ENCODE data around the gene SLC8A2.
A peak's percentile ranks its signal among the peaks of the same experiment; 100 is the strongest.

SLC8A2 gene

DNA sequence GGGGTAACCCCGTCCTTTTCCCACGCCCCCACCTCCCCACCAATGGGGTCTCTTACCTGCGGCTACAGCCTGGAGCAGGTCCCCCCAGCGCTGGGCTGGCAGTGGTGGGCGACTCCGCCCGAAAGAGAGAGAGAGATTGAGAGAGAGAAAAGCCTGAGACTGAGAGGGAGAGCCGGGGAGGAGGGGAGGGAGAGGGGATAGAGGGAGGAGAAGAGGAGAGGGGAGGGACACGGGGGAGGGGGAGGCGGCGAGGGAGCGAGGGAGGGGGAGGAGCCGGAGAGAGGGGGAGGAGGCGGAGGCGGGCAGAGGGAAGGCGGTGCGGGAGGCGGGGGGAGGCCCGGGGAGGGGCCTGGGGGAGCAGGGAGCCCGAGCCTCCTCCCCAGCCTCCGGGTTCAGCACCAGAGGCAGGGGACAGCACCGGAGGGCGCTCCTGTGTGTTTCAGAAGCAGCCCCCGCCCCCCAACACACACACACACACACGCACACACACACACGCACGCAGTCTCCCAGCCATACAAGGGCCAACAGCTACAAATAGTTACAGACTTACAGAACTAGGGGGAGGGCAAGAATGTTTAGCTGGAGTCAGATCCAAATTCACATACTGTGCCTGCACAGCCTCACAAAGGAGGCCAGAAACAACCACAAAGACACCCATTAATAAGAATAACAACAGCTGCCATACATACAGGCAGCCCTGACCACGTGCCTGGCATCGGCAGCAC is at the start of gene SLC8A2:
Gene SLC8A2, minus strand, starts transcription at position 161 of the 725 bp plus-strand sequence. CDS start 5,490 bp downstream, outside the sequence.
- no peak within 1 kb of the TSS for H3K9ac ChIP-seq (ENCODE audit: low read depth, low read length)
- H3K9me3 ChIP-seq (ENCODE audit: control insufficient read depth, insufficient read depth, low read length) = no peaks in the 10 kb centered on the region
- H3K36me3 ChIP-seq (ENCODE audit: control insufficient read depth, insufficient read depth, low read length) = peaks cover 3% of the 10 kb centered on the region; the same call in 1 of the 2 replicates
- peaks cover 10% of the 10 kb centered on the region; the same call in 1 of the 2 replicates for H3K27me3 ChIP-seq (ENCODE audit: control insufficient read depth, insufficient read depth, low read length)
- no peak within 1 kb of the TSS for H3K27ac ChIP-seq (ENCODE audit: low read depth, low read length)
- H3K4me1 ChIP-seq (ENCODE audit: control insufficient read depth, insufficient read depth, low read length) = peaks cover 24% of the 10 kb centered on the region; the same call in 1 of the 2 replicates
- peak within 1 kb of the TSS; percentile 76 for H3K4me3 ChIP-seq (ENCODE audit: low read depth, low read length)

- Histone ChIP-seq H3K9ac (ENCODE audit: low read depth, low read length) (no peak overlapping the region), H3K4me3 (ENCODE audit: low read depth, low read length) (no peak overlapping the region), H3K27ac (ENCODE audit: low read depth, low read length) (no peak overlapping the region), H3K36me3 (ENCODE audit: control insufficient read depth, insufficient read depth, low read length) (no peaks in the 10 kb centered on the region), H3K4me1 (ENCODE audit: control insufficient read depth, insufficient read depth, low read length) (peaks cover 10% of the 10 kb centered on the region), H3K27me3 (ENCODE audit: control insufficient read depth, insufficient read depth, low read length) (no peaks in the 10 kb centered on the region), H3K9me3 (ENCODE audit: control insufficient read depth, insufficient read depth, low read length) (no peaks in the 10 kb centered on the region)
Observed at GRCh38 chr19:47520839-47521238, 49.1 kb upstream of the SLC8A2 start.

- Histone ChIP-seq H3K4me1 (ENCODE audit: control insufficient read depth, insufficient read depth, low read length) (peaks cover 10% of the 10 kb centered on the region), H3K4me3 (ENCODE audit: low read depth, low read length) (no peak overlapping the region), H3K9ac (ENCODE audit: low read depth, low read length) (no peak overlapping the region), H3K36me3 (ENCODE audit: control insufficient read depth, insufficient read depth, low read length) (no peaks in the 10 kb centered on the region), H3K27me3 (ENCODE audit: control insufficient read depth, insufficient read depth, low read length) (no peaks in the 10 kb centered on the region), H3K9me3 (ENCODE audit: control insufficient read depth, insufficient read depth, low read length) (no peaks in the 10 kb centered on the region), H3K27ac (ENCODE audit: low read depth, low read length) (no peak overlapping the region)
Observed at GRCh38 chr19:47520343-47520806, 48.7 kb upstream of the SLC8A2 start.

- Histone ChIP-seq H3K9me3 (ENCODE audit: control insufficient read depth, insufficient read depth, low read length) (no peaks in the 10 kb centered on the region), H3K4me3 (ENCODE audit: low read depth, low read length) (no peak overlapping the region), H3K27ac (ENCODE audit: low read depth, low read length) (no peak overlapping the region), H3K36me3 (ENCODE audit: control insufficient read depth, insufficient read depth, low read length) (no peaks in the 10 kb centered on the region), H3K27me3 (ENCODE audit: control insufficient read depth, insufficient read depth, low read length) (no peaks in the 10 kb centered on the region), H3K4me1 (ENCODE audit: control insufficient read depth, insufficient read depth, low read length) (peaks cover 12% of the 10 kb centered on the region), H3K9ac (ENCODE audit: low read depth, low read length) (no peak overlapping the region)
Observed at GRCh38 chr19:47518854-47519253, 47.2 kb upstream of the SLC8A2 start.

- no peaks in the 10 kb centered on the region for H3K36me3 ChIP-seq (ENCODE audit: control insufficient read depth, insufficient read depth, low read length)
- no peaks in the 10 kb centered on the region for H3K9me3 ChIP-seq (ENCODE audit: control insufficient read depth, insufficient read depth, low read length)
- no peak overlapping the region for H3K9ac ChIP-seq (ENCODE audit: low read depth, low read length)
- H3K27me3 ChIP-seq (ENCODE audit: control insufficient read depth, insufficient read depth, low read length) = no peaks in the 10 kb centered on the region
- H3K4me3 ChIP-seq (ENCODE audit: low read depth, low read length) = no peak overlapping the region
- peaks cover 12% of the 10 kb centered on the region for H3K4me1 ChIP-seq (ENCODE audit: control insufficient read depth, insufficient read depth, low read length)
- no peak overlapping the region for H3K27ac ChIP-seq (ENCODE audit: low read depth, low read length)
Observed at GRCh38 chr19:47518139-47518538, 46.4 kb upstream of the SLC8A2 start.

DNA sequence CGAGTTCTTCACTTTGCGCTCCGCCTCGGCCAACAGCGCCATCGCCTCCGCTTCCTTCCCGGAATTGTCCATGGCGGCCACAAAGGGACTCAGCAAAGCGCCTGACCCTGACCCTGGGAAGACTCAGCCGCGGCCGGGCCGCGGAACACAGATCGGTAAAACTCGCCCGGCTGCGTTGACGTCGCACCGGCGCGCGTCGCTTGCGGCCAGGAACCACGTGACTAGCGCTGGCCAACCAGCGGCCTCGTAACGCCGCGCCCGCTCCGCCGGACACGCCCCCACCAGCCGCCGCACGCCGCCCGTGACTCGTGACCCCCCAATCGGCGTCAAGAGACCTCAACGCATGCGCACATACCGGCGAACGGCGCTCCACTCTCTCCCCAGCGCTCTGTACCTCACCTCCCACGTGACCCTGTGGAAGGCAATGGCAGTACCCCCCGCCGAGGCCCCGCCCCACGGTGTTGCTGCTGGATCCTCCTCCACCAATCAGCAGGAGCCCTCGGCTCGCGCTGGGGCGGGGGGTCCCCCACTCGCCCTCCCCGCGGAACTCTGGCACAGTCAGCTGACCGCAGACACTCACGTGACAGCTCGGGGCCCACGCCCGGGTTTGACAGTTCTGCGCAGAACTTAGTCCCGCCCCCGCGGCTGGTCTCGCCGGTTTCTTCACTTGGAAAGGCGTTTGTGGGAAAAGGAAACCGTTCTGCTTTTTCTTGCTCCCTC is 43.3 kb upstream of the SLC8A2 start, which contains the start of gene NAPA:
Gene NAPA, minus strand, starts transcription at position 195 of the 720 bp plus-strand sequence. Its CDS starts 123 bp downstream, at position 72.
- Histone ChIP-seq H3K9me3 (ENCODE audit: control insufficient read depth, insufficient read depth, low read length) (no peaks in the 10 kb centered on the region), H3K9ac (ENCODE audit: low read depth, low read length) (peak within 1 kb of the TSS; percentile 85), H3K27me3 (ENCODE audit: control insufficient read depth, insufficient read depth, low read length) (no peaks in the 10 kb centered on the region), H3K27ac (ENCODE audit: low read depth, low read length) (peak within 1 kb of the TSS; percentile 86), H3K4me3 (ENCODE audit: low read depth, low read length) (peak within 1 kb of the TSS; percentile 96), H3K4me1 (ENCODE audit: control insufficient read depth, insufficient read depth, low read length) (peaks cover 5% of the 10 kb centered on the region; the same call in 1 of the 2 replicates), H3K36me3 (ENCODE audit: control insufficient read depth, insufficient read depth, low read length) (no peaks in the 10 kb centered on the region)

DNA sequence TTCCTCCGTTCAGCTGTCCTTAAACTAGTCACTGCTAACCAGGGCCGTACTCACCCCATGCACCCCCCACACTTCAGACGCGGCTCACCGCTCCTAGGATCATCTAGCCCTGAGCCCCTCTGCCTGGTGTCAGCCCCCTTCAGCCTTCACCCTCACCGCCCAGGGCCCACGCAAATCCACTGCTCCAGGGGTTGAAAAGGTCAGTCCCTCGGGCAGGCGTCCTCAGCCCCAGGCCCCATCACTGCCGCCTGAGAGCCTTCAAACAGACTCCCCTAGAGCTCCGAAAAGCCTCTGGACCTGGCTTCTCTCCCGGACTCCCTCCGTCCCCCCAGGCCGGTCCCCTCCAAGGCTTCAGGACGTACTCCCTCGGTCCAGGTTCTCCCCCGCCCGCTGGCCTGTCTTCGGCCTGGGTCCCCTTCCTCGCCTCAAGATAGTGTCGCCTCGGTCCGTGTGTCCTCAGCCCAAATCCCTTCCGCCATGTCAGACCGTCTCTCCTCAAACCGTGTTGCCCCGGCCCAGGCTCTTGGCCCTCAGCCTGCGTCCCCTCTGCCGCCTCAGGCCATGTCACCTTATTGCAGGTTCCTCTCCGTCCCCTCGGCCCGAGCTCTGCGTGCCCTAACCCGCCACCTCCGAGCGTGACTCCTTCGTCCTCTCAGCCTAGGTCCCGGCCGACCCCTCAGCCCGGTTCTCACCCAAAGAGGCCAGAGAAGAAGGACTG is 42.6 kb upstream of the SLC8A2 start:
- no peaks in the 10 kb centered on the region for H3K9me3 ChIP-seq (ENCODE audit: control insufficient read depth, insufficient read depth, low read length)
- no peaks in the 10 kb centered on the region for H3K36me3 ChIP-seq (ENCODE audit: control insufficient read depth, insufficient read depth, low read length)
- peak overlapping the region; percentile 86 for H3K27ac ChIP-seq (ENCODE audit: low read depth, low read length)
- no peaks in the 10 kb centered on the region for H3K27me3 ChIP-seq (ENCODE audit: control insufficient read depth, insufficient read depth, low read length)
- H3K4me3 ChIP-seq (ENCODE audit: low read depth, low read length) = peak overlapping the region; percentile 96
- peaks cover 2% of the 10 kb centered on the region; the same call in 1 of the 2 replicates for H3K4me1 ChIP-seq (ENCODE audit: control insufficient read depth, insufficient read depth, low read length)
- peak overlapping the region; percentile 85 for H3K9ac ChIP-seq (ENCODE audit: low read depth, low read length)

GRCh38 chr19:47512948-47513319 is 41.2 kb upstream of the SLC8A2 start:
- H3K4me1 ChIP-seq (ENCODE audit: control insufficient read depth, insufficient read depth, low read length) = peaks cover 8% of the 10 kb centered on the region
- no peaks in the 10 kb centered on the region for H3K36me3 ChIP-seq (ENCODE audit: control insufficient read depth, insufficient read depth, low read length)
- no peak overlapping the region for H3K4me3 ChIP-seq (ENCODE audit: low read depth, low read length)
- no peaks in the 10 kb centered on the region for H3K9me3 ChIP-seq (ENCODE audit: control insufficient read depth, insufficient read depth, low read length)
- H3K27ac ChIP-seq (ENCODE audit: low read depth, low read length) = no peak overlapping the region
- no peaks in the 10 kb centered on the region for H3K27me3 ChIP-seq (ENCODE audit: control insufficient read depth, insufficient read depth, low read length)
- H3K9ac ChIP-seq (ENCODE audit: low read depth, low read length) = no peak overlapping the region

GRCh38 chr19:47512183-47512947 is 40.7 kb upstream of the SLC8A2 start:
- no peaks in the 10 kb centered on the region for H3K9me3 ChIP-seq (ENCODE audit: control insufficient read depth, insufficient read depth, low read length)
- no peaks in the 10 kb centered on the region for H3K27me3 ChIP-seq (ENCODE audit: control insufficient read depth, insufficient read depth, low read length)
- H3K9ac ChIP-seq (ENCODE audit: low read depth, low read length) = no peak overlapping the region
- peaks cover 9% of the 10 kb centered on the region for H3K4me1 ChIP-seq (ENCODE audit: control insufficient read depth, insufficient read depth, low read length)
- no peaks in the 10 kb centered on the region for H3K36me3 ChIP-seq (ENCODE audit: control insufficient read depth, insufficient read depth, low read length)
- H3K4me3 ChIP-seq (ENCODE audit: low read depth, low read length) = no peak overlapping the region
- H3K27ac ChIP-seq (ENCODE audit: low read depth, low read length) = no peak overlapping the region

DNA sequence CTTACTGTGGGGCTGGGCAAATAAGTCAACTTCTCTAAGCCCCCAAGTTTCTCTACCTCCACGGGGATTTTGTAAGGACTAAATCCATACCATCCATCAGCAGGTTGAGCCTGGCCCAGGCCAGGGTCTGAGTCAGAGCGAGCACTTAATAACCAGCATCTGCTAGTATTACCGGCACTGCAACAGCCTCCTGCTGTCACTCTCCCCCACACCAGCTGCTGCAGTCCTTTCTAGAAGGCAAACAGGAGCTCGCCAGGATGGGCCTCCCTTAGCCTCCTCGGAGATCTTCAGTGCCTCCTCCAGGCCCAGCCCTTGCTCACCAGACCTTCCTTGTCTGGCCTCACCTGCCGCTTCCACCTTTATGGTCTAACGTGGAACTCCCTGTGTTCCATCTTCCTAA is 40.0 kb upstream of the SLC8A2 start:
- no peak overlapping the region for H3K27ac ChIP-seq (ENCODE audit: low read depth, low read length)
- H3K36me3 ChIP-seq (ENCODE audit: control insufficient read depth, insufficient read depth, low read length) = no peaks in the 10 kb centered on the region
- H3K9me3 ChIP-seq (ENCODE audit: control insufficient read depth, insufficient read depth, low read length) = no peaks in the 10 kb centered on the region
- H3K9ac ChIP-seq (ENCODE audit: low read depth, low read length) = no peak overlapping the region
- no peak overlapping the region for H3K4me3 ChIP-seq (ENCODE audit: low read depth, low read length)
- peaks cover 10% of the 10 kb centered on the region for H3K4me1 ChIP-seq (ENCODE audit: control insufficient read depth, insufficient read depth, low read length)
- no peaks in the 10 kb centered on the region for H3K27me3 ChIP-seq (ENCODE audit: control insufficient read depth, insufficient read depth, low read length)
